ENCODE data around the gene SDK1. TPM values are rescaled to one million over a fixed set of nuclear protein-coding genes. Genes with fewer than 3 reads are reported as not detected.

Gene SDK1
- total and polyA plus RNA-seq, 2 experiments from 2014 or later, result 2.1 to 10.0 TPM

GRCh38 chr7:3501671-3502070 is 200.6 kb downstream of the SDK1 start (continued):
- no peak for TF ChIP-seq ZNF462 (CRISPR knock-in tag; IDR thresholded peaks at IDR 0.05)
- TF ChIP-seq ETS1 (IDR thresholded peaks at IDR 0.05), result no peak
- no peak for TF ChIP-seq POLR2AphosphoS5 (IDR thresholded peaks at IDR 0.05; ENCODE audit: low read depth)
- TF ChIP-seq EZH2 (IDR thresholded peaks at IDR 0.05; ENCODE audit: low read depth, unreplicated experiment), result no peak
- no peak for TF ChIP-seq ZNF114 (CRISPR knock-in tag; IDR thresholded peaks at IDR 0.05)

GRCh38 chr7:3504384-3504783 is 203.3 kb downstream of the SDK1 start:
- peaks cover 4% of the 10 kb centered on the region for H3K36me3 ChIP-seq (ENCODE audit: insufficient read depth)
- H4K20me1 ChIP-seq (replicated peaks; ENCODE audit: insufficient read depth), result no peaks in the 10 kb centered on the region
- H3K36me3 Mint-ChIP-seq (ENCODE audit: low read depth), result peaks cover 24% of the 10 kb centered on the region; the same call in 2 of the 3 replicates
- no peak for DNase-seq (ENCODE audit: low spot score)
- H3K4me3 Mint-ChIP-seq, result no peak overlapping the region
- no peak overlapping the region for H2AFZ ChIP-seq
- H3K4me2 ChIP-seq, result no peak overlapping the region
- H3K4me1 ChIP-seq (ENCODE audit: insufficient read depth), result no peaks in the 10 kb centered on the region
- no peaks in the 10 kb centered on the region for H3K9me2 ChIP-seq (ENCODE audit: insufficient read depth)
- peaks cover 49% of the 10 kb centered on the region for H3K9me3 Mint-ChIP-seq
- H3K27me3 Mint-ChIP-seq (ENCODE audit: insufficient read depth, low read depth, poor library complexity), result peaks cover 2% of the 10 kb centered on the region
- H3K79me2 ChIP-seq (replicated peaks; ENCODE audit: insufficient read depth), result 0 out of 2 replicates have a peak, but pooled peaks cover 3% of the 10 kb centered on the region
- no peak overlapping the region for H3K4me3 ChIP-seq
- no peaks in the 10 kb centered on the region for H3K27me3 ChIP-seq (ENCODE audit: insufficient read depth)
- no peak overlapping the region for H3K27ac Mint-ChIP-seq
- H3F3A ChIP-seq (replicated peaks; ENCODE audit: low read depth), result no peaks in the 10 kb centered on the region
- ATAC-seq, result no peak
- no peak overlapping the region for H3K27ac ChIP-seq (ENCODE audit: low read depth)
- H3K4me1 Mint-ChIP-seq, result peaks cover under 1% of the 10 kb centered on the region; the same call in 1 of the 3 replicates
- no peak for TF ChIP-seq CTCF (conservative IDR thresholded peaks at IDR 0.05; ENCODE audit: low read depth in 2 of 2)
- no peak for TF ChIP-seq NANOG (IDR thresholded peaks at IDR 0.05; ENCODE audit: borderline replicate concordance)
- no peak for TF ChIP-seq JUNB (IDR thresholded peaks at IDR 0.05; ENCODE audit: unreplicated experiment)
- TF ChIP-seq STAT1 (IDR thresholded peaks at IDR 0.05; ENCODE audit: unreplicated experiment), result no peak
- TF ChIP-seq ETS1 (IDR thresholded peaks at IDR 0.05), result no peak
- TF ChIP-seq EZH2phosphoT487 (IDR thresholded peaks at IDR 0.05; ENCODE audit: unreplicated experiment), result no peak

Data from GM23338 (cell line).